ENCODE measurements around the gene TMCC3. TPM values are rescaled to one million over a fixed set of nuclear protein-coding genes. Genes with fewer than 3 reads are reported as not detected.

Gene TMCC3
- total RNA-seq, 2 donors from 2014 or later, result 2.5 to 4.2 TPM

DNA sequence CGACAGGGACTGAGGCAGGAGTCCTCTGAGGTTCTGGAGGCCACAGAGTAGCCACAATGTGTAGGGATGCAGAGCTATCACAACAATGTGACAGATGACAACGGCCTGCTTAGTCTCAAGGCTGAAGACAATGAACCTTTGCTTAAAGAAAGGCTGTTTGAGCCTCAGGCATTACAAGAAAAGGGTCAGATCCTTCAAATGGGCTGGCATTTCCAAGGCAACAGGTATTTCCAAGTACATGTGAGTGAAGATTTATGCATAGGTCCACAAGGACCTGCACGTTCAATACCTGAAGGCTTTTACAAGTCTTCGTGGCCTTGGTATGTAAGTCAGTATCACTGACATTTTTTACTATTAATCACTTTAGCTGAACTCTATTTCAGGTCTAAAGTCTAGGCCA, 62.0 kb downstream of the TMCC3 start:
- TF ChIP-seq, protein P1, sequence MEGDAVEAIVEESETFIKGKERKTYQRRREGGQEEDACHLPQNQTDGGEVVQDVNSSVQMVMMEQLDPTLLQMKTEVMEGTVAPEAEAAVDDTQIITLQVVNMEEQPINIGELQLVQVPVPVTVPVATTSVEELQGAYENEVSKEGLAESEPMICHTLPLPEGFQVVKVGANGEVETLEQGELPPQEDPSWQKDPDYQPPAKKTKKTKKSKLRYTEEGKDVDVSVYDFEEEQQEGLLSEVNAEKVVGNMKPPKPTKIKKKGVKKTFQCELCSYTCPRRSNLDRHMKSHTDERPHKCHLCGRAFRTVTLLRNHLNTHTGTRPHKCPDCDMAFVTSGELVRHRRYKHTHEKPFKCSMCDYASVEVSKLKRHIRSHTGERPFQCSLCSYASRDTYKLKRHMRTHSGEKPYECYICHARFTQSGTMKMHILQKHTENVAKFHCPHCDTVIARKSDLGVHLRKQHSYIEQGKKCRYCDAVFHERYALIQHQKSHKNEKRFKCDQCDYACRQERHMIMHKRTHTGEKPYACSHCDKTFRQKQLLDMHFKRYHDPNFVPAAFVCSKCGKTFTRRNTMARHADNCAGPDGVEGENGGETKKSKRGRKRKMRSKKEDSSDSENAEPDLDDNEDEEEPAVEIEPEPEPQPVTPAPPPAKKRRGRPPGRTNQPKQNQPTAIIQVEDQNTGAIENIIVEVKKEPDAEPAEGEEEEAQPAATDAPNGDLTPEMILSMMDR (conservative IDR thresholded peaks at IDR 0.05), result no peak
- Mint-ChIP-seq H3K36me3 (ENCODE audit: low read depth) (no peaks in the 10 kb centered on the region), H3K4me1 (peaks cover 17% of the 10 kb centered on the region), H3K4me3 (no peak overlapping the region), H3K9me3 (no peaks in the 10 kb centered on the region), H3K27ac (no peak overlapping the region), H3K27me3 (ENCODE audit: insufficient read depth) (peaks cover 2% of the 10 kb centered on the region)
- Histone ChIP-seq H3K27ac (ENCODE audit: low read depth, low read length) (no peak overlapping the region), H3K9ac (ENCODE audit: extremely low read depth, low read length, poor library complexity, severe bottlenecking) (no peak overlapping the region), H3K9me3 (ENCODE audit: control insufficient read depth, low read length) (no peaks in the 10 kb centered on the region), H3K27me3 (ENCODE audit: control insufficient read depth, insufficient read depth, low read length, poor library complexity, severe bottlenecking) (no peaks in the 10 kb centered on the region), H3K36me3 (ENCODE audit: control insufficient read depth, insufficient read depth, low read length) (no peaks in the 10 kb centered on the region), H3K4me3 (ENCODE audit: low read length) (no peak overlapping the region), H3K4me1 (ENCODE audit: control insufficient read depth, insufficient read depth, low read length) (peaks cover 11% of the 10 kb centered on the region)
- no peak for DNase-seq
- WGBS, 2 experiments (ENCODE audit: insufficient coverage in 1 of 2, insufficient read length in 1 of 2), result 52 to 66% methylated on average over 3 to 4 of the region's 4 CpGs

DNA sequence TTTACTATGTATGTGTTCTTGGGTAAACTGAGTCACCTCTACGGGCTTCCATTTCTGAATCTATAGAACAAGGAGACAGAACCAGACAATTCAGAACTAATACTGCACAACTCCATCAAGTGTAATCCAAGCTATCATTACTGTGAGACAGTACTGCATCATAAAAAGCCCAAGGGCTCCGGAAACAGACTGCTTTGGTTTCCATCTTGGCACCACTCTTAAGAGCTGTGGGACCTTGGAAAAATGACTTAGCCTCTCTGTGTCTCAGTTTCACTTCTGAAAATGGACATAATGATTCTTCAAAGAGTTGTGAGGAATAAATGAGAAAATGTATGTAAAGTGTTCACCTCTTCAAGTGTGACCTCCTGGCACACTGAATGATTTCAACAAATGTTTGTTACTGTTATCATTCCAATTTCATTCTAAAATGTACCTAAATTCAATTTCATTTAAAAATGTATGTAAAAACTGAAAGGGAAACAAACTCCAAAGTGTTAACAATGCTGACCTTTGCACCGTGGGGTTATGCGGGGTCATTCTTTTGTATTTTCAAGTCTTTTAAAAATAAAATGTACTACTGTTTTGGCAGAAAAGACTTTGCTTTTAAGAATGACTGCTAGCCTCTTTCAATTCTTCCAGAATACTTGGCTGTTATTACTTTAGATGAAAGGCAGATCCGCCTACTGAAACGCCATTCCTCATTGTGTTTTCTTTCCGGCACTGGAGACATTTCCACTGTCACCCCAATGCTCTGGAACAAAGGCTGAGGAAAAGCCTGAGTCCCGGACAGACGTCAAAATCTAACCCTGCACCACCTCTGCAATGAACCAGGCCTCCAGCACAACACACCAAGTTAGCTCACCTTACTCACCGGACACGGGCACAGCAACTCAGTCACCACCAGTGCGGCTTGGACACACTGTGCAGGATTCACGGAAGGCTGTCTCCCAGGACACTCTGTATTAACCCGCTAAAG, 62.8 kb downstream of the TMCC3 start:
- no peak for DNase-seq
- Histone ChIP-seq H3K36me3 (ENCODE audit: control insufficient read depth, insufficient read depth, low read length) (no peaks in the 10 kb centered on the region), H3K27ac (ENCODE audit: low read depth, low read length) (peak overlapping the region; percentile 25), H3K4me1 (ENCODE audit: control insufficient read depth, insufficient read depth, low read length) (peaks cover 11% of the 10 kb centered on the region), H3K9ac (ENCODE audit: extremely low read depth, low read length, poor library complexity, severe bottlenecking) (no peak overlapping the region), H3K4me3 (ENCODE audit: low read length) (no peak overlapping the region), H3K9me3 (ENCODE audit: control insufficient read depth, low read length) (no peaks in the 10 kb centered on the region), H3K27me3 (ENCODE audit: control insufficient read depth, insufficient read depth, low read length, poor library complexity, severe bottlenecking) (no peaks in the 10 kb centered on the region)
- Mint-ChIP-seq H3K36me3 (ENCODE audit: low read depth) (no peaks in the 10 kb centered on the region), H3K4me1 (peaks cover 17% of the 10 kb centered on the region), H3K27me3 (ENCODE audit: insufficient read depth) (no peaks in the 10 kb centered on the region), H3K27ac (no peak overlapping the region), H3K4me3 (no peak overlapping the region), H3K9me3 (no peaks in the 10 kb centered on the region)
- TF ChIP-seq, protein P1 (conservative IDR thresholded peaks at IDR 0.05), result no peak
- WGBS, 2 experiments (ENCODE audit: insufficient coverage in 1 of 2, insufficient read length in 1 of 2), result 76 to 93% methylated on average over 5 to 14 of the region's 14 CpGs

DNA sequence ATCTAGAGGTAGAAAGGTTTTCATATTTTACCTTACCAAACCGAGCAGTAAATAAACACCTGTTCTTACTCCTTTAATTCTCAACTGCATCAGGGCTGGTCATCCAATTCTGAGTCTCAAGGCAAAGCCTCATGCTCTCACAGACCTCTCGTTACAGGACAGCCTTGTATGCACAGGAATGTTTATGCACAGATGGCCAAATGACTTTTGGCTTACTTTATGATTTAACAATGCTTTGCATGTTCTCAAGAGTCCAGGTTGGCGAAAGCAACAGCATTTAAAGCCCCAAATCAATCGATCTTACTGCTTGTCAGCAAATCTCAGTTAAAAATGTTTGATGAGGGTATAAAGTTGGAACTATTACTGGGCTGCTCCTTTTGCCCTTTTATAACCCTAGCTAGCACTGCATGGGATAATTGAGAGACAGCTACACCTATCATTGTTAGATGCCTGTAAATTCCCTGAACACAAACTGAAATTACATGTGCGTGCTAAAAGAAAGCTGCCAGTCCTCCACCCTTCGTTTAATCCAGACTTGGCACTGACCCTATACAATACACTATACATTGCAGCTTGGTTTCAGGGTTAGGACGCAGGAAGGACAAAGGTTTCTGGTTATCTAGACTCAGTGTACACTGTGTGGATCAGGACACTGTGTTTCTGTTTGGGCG, 63.6 kb downstream of the TMCC3 start:
- WGBS, 2 experiments (ENCODE audit: insufficient coverage in 1 of 2, insufficient read length in 1 of 2), result 91 to 93% methylated on average over 8 of the region's 8 CpGs
- no peaks in the 10 kb centered on the region for H3K27me3 ChIP-seq (ENCODE audit: control insufficient read depth, insufficient read depth, low read length, poor library complexity, severe bottlenecking)
- Mint-ChIP-seq H3K9me3 (no peaks in the 10 kb centered on the region), H3K4me3 (no peak overlapping the region), H3K27ac (no peak overlapping the region), H3K36me3 (ENCODE audit: low read depth) (no peaks in the 10 kb centered on the region), H3K27me3 (ENCODE audit: insufficient read depth) (no peaks in the 10 kb centered on the region), H3K4me1 (peaks cover 17% of the 10 kb centered on the region)
- TF ChIP-seq, protein P1 (conservative IDR thresholded peaks at IDR 0.05), result no peak
- peaks cover 4% of the 10 kb centered on the region for H3K36me3 ChIP-seq (ENCODE audit: control insufficient read depth, insufficient read depth, low read length)
- no peak overlapping the region for H3K9ac ChIP-seq (ENCODE audit: extremely low read depth, low read length, poor library complexity, severe bottlenecking)
- H3K4me3 ChIP-seq (ENCODE audit: low read length), result no peak overlapping the region
- peaks cover 11% of the 10 kb centered on the region for H3K4me1 ChIP-seq (ENCODE audit: control insufficient read depth, insufficient read depth, low read length)
- H3K9me3 ChIP-seq (ENCODE audit: control insufficient read depth, low read length), result no peaks in the 10 kb centered on the region
- DNase-seq, result no peak
- no peak overlapping the region for H3K27ac ChIP-seq (ENCODE audit: low read depth, low read length)

All from endodermal cell (in vitro differentiated cells).